Measurements from ENCODE around the gene SULT1B1. TPM values are rescaled to one million over a fixed set of nuclear protein-coding genes. Genes with fewer than 3 reads are reported as not detected.

SULT1B1 gene
- total RNA-seq, 1 donor: not detected

- Histone ChIP-seq H3K36me3 (ENCODE audit: insufficient read depth, low read length) (no peaks in the 10 kb centered on the region), H3K27ac (ENCODE audit: low read depth, low read length) (no peak overlapping the region), H3K4me1 (ENCODE audit: insufficient read depth, low read length) (no peaks in the 10 kb centered on the region), H2AFZ (ENCODE audit: low read length) (no peak overlapping the region), H3K79me2 (ENCODE audit: insufficient read depth, low read length) (no peaks in the 10 kb centered on the region), H3K27me3 (ENCODE audit: insufficient read depth, low read length) (no peaks in the 10 kb centered on the region), H3K4me3 (ENCODE audit: insufficient read depth, low read length) (no peak overlapping the region), H3K4me2 (ENCODE audit: insufficient read depth, low read length) (no peak overlapping the region), H3K9me3 (ENCODE audit: low read depth, low read length) (no peaks in the 10 kb centered on the region), H4K20me1 (ENCODE audit: insufficient read depth, low read length) (no peaks in the 10 kb centered on the region)
- TF ChIP-seq, protein P1, sequence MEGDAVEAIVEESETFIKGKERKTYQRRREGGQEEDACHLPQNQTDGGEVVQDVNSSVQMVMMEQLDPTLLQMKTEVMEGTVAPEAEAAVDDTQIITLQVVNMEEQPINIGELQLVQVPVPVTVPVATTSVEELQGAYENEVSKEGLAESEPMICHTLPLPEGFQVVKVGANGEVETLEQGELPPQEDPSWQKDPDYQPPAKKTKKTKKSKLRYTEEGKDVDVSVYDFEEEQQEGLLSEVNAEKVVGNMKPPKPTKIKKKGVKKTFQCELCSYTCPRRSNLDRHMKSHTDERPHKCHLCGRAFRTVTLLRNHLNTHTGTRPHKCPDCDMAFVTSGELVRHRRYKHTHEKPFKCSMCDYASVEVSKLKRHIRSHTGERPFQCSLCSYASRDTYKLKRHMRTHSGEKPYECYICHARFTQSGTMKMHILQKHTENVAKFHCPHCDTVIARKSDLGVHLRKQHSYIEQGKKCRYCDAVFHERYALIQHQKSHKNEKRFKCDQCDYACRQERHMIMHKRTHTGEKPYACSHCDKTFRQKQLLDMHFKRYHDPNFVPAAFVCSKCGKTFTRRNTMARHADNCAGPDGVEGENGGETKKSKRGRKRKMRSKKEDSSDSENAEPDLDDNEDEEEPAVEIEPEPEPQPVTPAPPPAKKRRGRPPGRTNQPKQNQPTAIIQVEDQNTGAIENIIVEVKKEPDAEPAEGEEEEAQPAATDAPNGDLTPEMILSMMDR (IDR thresholded peaks at IDR 0.05; ENCODE audit: extremely low read depth, low read depth, low read length): no peak
- DNase-seq (ENCODE audit: insufficient read length, low spot score, missing footprints): no peak
These were observed 42.6 kb downstream of the SULT1B1 start for GRCh38 chr4:69717778-69718177.

GRCh38 chr4:69716654-69717053, 43.8 kb downstream of the SULT1B1 start:
- no peaks in the 10 kb centered on the region for H3K27me3 ChIP-seq (ENCODE audit: insufficient read depth, low read length)
- H3K4me2 ChIP-seq (ENCODE audit: insufficient read depth, low read length): no peak overlapping the region
- no peak overlapping the region for H2AFZ ChIP-seq (ENCODE audit: low read length)
- no peaks in the 10 kb centered on the region for H3K36me3 ChIP-seq (ENCODE audit: insufficient read depth, low read length)
- no peaks in the 10 kb centered on the region for H3K4me1 ChIP-seq (ENCODE audit: insufficient read depth, low read length)
- DNase-seq (ENCODE audit: insufficient read length, low spot score, missing footprints): no peak
- H3K4me3 ChIP-seq (ENCODE audit: insufficient read depth, low read length): no peak overlapping the region
- TF ChIP-seq, protein P1 (IDR thresholded peaks at IDR 0.05; ENCODE audit: extremely low read depth, low read depth, low read length): no peak
- no peaks in the 10 kb centered on the region for H4K20me1 ChIP-seq (ENCODE audit: insufficient read depth, low read length)
- H3K79me2 ChIP-seq (ENCODE audit: insufficient read depth, low read length): no peaks in the 10 kb centered on the region
- no peak overlapping the region for H3K27ac ChIP-seq (ENCODE audit: low read depth, low read length)
- H3K9me3 ChIP-seq (ENCODE audit: low read depth, low read length): no peaks in the 10 kb centered on the region

DNA sequence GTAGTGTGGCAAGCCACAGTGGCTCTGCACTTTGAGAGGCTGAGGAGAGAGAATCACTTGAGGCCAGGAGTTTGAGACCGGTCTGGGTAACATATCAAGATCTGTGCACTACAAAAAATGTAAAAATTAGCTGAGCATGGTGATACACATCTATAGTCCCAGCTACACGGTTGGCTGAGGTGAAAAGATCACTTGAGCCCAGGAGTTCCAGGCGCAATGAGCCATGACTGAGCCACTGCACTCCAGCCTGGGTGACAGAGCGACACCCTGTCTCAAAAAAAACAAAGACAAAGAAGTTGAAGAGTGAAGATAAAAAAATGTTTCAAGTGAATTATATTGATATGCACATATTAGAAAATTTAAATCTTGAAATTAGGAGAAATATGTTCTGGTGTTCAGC, 46.3 kb downstream of the SULT1B1 start:
- Histone ChIP-seq H4K20me1 (ENCODE audit: insufficient read depth, low read length) (no peaks in the 10 kb centered on the region), H3K27me3 (ENCODE audit: insufficient read depth, low read length) (no peaks in the 10 kb centered on the region), H3K4me3 (ENCODE audit: insufficient read depth, low read length) (no peak overlapping the region), H3K9me3 (ENCODE audit: low read depth, low read length) (no peaks in the 10 kb centered on the region), H3K4me1 (ENCODE audit: insufficient read depth, low read length) (no peaks in the 10 kb centered on the region), H3K36me3 (ENCODE audit: insufficient read depth, low read length) (no peaks in the 10 kb centered on the region), H2AFZ (ENCODE audit: low read length) (no peak overlapping the region), H3K27ac (ENCODE audit: low read depth, low read length) (no peak overlapping the region), H3K79me2 (ENCODE audit: insufficient read depth, low read length) (no peaks in the 10 kb centered on the region), H3K4me2 (ENCODE audit: insufficient read depth, low read length) (no peak overlapping the region)
- TF ChIP-seq, protein P1 (IDR thresholded peaks at IDR 0.05; ENCODE audit: extremely low read depth, low read depth, low read length): no peak
- DNase-seq (ENCODE audit: insufficient read length, low spot score, missing footprints): no peak

- Histone ChIP-seq H3K4me1 (ENCODE audit: insufficient read depth, low read length) (no peaks in the 10 kb centered on the region), H2AFZ (ENCODE audit: low read length) (no peak overlapping the region), H3K4me2 (ENCODE audit: insufficient read depth, low read length) (no peak overlapping the region), H3K9me3 (ENCODE audit: low read depth, low read length) (no peaks in the 10 kb centered on the region), H3K79me2 (ENCODE audit: insufficient read depth, low read length) (no peaks in the 10 kb centered on the region), H3K36me3 (ENCODE audit: insufficient read depth, low read length) (no peaks in the 10 kb centered on the region), H3K4me3 (ENCODE audit: insufficient read depth, low read length) (no peak overlapping the region), H3K27ac (ENCODE audit: low read depth, low read length) (no peak overlapping the region), H3K27me3 (ENCODE audit: insufficient read depth, low read length) (no peaks in the 10 kb centered on the region), H4K20me1 (ENCODE audit: insufficient read depth, low read length) (no peaks in the 10 kb centered on the region)
- TF ChIP-seq, protein P1 (IDR thresholded peaks at IDR 0.05; ENCODE audit: extremely low read depth, low read depth, low read length): no peak
- DNase-seq (ENCODE audit: insufficient read length, low spot score, missing footprints): no peak
These were observed 46.8 kb downstream of the SULT1B1 start for GRCh38 chr4:69713593-69713992.
